Measurements from ENCODE around the gene AHRR. TPM values are rescaled to one million over a fixed set of nuclear protein-coding genes. Genes with fewer than 3 reads are reported as not detected.
A peak's percentile ranks its signal among the peaks of the same experiment; 100 is the strongest.

The AHRR gene
- total RNA-seq, 1 donor: 22.5 TPM

DNA sequence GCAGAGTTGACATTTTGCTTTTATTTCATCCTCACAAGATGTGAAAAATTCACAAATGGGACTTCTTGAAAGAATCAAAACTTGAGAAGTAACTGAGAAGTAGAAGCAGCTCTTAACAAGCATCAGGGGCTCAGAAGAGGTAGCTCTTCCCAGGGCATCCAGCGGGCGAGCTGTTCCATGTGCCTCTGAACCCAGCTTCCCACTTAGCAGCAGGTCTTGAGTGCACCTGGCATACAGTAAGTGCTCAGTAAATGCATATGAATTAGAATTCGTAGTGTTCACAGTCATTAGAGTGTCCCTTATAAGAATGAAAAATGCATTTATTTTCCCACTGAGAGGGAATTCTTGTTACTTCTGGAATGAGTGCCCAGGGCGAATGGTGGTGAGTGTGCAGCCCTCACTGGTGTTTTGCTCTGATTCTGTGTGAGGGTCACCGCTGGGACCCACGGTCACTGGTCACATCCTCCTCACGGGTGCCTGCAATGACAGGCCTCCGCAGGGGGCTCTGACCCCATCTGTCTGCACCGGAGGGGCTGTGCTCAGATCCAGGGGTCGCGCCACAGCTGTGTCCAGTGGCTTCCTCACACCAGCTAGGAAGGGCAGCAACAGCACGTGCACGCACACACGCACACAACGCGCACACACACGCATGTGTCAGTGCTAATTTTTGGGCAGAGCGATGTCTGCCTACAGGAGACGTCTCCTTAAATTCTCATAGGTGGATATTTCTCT is 148.4 kb downstream of the AHRR start:
- H3K4me3 ChIP-seq (ENCODE audit: low read depth, low read length): no peak overlapping the region

DNA sequence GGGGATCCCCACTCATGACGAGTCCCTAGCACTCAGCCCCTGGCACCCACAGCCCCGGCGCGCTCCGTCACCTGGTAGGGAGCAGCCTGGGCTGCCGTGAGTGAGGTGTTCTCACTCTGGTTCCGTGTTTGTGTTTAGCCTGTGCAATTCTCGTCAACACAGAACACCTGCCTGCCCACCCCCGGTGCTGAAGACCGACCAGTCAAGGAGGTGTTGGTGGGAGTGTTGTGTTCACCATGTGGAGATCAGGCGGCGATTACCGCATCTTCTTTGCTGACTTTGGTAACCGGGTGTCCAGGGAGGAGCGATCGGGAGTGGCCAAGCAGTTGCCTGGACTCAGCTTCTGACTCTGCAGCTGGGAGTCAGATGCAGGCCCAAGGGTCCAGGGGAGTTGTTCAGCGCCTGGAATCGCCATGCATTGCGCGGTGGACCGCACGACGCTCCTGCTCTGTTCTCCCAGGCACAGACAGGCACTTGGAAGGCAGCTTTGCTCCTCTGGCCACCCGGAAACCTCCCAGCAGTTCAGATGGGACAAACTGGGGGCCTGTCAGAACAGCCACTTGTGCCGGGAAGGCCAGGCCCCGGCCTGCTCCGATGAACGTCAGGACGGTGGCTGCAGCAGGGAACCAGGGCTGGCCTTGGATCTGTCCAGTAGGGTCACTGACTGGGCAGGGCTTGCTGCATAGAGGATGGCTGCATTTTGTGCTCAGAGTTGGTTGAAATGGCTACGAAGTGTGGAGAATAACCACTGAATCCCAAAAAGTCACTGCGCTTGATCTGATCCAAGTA is 149.6 kb downstream of the AHRR start:
- DNase-seq (ENCODE audit: low read depth): no peak
- TF ChIP-seq, protein P1, sequence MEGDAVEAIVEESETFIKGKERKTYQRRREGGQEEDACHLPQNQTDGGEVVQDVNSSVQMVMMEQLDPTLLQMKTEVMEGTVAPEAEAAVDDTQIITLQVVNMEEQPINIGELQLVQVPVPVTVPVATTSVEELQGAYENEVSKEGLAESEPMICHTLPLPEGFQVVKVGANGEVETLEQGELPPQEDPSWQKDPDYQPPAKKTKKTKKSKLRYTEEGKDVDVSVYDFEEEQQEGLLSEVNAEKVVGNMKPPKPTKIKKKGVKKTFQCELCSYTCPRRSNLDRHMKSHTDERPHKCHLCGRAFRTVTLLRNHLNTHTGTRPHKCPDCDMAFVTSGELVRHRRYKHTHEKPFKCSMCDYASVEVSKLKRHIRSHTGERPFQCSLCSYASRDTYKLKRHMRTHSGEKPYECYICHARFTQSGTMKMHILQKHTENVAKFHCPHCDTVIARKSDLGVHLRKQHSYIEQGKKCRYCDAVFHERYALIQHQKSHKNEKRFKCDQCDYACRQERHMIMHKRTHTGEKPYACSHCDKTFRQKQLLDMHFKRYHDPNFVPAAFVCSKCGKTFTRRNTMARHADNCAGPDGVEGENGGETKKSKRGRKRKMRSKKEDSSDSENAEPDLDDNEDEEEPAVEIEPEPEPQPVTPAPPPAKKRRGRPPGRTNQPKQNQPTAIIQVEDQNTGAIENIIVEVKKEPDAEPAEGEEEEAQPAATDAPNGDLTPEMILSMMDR (IDR thresholded peaks at IDR 0.05; ENCODE audit: insufficient read depth, low read depth, low read length): no peak
- H3K4me3 ChIP-seq (ENCODE audit: low read depth, low read length): no peak overlapping the region

More for the DNA sequence above, 148.4 kb downstream of the AHRR start:
- TF ChIP-seq, protein P1 (IDR thresholded peaks at IDR 0.05; ENCODE audit: insufficient read depth, low read depth, low read length): no peak
- no peak for DNase-seq (ENCODE audit: low read depth)

DNA sequence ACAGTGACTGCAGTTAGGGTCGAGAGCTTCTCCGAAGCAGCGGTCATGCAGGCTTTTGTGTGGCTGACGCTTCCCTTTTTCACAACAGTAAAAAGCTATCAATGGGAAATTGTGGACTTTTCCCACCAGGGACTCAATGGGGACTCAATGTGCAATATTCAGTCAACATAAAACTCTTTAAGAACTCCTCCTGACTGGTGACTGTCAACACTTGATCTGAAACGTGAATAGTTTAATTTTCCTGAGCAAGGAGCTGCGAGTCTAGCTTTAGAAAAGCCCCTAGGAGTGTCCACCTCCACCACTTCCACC is 150.2 kb downstream of the AHRR start:
- H3K4me3 ChIP-seq (ENCODE audit: low read depth, low read length): peak overlapping the region; percentile 75
- TF ChIP-seq, protein P1 (IDR thresholded peaks at IDR 0.05; ENCODE audit: insufficient read depth, low read depth, low read length): no peak
- no peak for DNase-seq (ENCODE audit: low read depth)

DNA sequence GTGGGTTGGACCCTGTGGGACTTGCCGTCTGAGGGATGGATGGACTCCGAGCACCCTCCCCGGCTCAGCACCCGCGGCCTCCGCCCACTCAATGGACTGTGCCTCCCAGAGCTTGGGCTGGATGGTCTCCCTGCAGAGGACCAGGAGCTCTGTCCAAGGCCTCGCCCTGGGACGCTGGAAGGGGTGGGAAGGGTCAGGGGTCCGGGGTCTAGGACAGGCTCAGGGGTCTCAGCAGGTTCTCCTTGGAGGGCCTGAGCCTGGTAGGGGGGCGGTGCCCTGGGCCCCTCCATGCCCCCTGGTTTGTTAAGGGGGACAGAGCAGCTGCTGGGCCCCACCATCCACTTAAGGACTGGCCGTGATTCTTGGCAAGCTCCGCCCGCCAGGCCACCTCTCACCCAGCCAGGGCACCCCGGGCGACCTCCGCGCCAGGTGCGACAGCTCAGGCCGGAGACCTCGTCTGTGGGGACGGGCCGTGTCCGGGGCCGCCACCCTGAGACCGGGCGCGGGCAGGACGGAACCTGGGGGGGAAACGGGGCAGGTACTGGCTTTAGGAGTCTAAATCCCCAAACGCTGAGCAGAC is 150.7 kb downstream of the AHRR start:
- TF ChIP-seq, protein P1 (IDR thresholded peaks at IDR 0.05; ENCODE audit: insufficient read depth, low read depth, low read length): no peak
- peak; percentile 7 for DNase-seq (ENCODE audit: low read depth)
- peak overlapping the region; percentile 75 for H3K4me3 ChIP-seq (ENCODE audit: low read depth, low read length)

DNA sequence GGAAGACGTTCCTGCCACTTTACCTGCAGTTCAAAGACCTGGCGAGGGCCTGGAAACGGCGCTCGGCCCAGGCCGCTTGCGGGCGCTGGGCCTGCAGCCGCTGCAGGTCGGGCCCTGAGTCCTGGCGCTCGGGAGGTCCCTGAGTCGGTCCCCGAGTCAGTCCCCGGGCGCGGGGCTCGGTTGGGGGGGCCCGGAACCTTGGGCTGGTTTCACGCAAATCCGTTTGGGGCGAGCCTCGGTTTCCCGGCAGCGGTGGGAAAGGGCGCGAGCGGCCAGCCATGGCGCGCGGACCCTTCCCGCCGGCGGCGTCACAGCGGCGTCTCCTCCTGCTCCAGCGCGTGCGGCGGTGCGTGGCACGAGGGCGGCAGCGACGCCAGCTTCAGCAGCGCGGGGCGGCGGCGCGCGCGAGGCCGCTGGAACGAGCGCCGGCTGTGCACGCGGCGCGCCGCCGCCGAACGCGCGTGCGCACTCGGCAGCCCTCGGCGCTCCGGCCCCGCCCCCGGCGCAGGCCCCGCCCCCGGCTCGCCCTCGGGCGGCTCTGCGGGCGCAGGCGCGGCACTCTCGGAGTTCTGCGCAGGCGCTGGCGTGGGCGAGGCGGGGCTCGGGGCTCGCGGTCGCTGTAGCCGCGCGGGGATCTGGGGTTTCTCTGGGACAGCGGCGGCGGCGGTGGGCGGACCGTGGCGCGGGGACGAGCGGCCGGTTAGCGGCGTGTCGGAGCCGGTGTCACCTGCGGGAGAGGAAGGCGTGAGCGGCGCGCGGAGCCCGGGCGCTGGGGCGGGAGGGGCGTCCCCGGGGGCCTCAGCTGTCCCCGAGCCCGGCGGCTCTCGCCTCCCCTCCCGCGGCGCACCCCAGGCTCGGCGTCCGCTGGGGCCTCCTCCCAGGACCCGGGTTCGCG is 151.4 kb downstream of the AHRR start:
- TF ChIP-seq, protein P1 (IDR thresholded peaks at IDR 0.05; ENCODE audit: insufficient read depth, low read depth, low read length): no peak
- DNase-seq (ENCODE audit: low read depth): peak; percentile 78
- H3K4me3 ChIP-seq (ENCODE audit: low read depth, low read length): peak overlapping the region; percentile 77

DNA sequence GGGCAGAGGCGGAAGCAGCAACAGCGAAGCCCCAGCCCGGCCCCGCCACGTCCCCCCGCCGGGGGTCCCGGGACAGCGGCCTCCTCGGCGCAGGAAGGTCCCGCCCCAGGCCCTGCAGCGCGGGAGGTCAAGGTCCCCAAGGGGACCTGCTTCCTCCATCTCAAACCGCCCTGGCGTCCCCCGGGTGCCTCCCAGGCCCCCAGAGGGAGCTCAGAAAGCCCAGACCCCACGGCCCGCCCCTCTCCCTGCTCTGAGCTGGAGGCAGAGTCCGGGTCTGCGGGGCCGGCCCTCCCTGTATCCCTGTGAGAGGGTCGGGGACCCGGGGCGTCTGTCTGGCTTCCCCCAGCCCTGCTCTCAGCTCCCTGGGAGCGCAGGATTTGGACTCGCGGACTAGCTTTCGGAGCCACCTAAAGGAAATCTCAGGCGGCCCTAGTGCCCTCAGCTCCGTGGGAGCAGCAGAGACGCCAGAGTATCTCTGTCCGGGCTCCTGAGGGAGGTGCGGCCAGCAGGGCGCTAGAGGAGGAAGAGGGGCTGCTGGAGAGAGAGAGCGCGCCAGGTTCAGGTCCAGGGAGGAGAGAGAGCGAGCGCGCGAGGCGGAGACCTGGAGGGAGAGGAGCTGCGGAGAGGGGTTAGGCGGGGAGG is 152.2 kb downstream of the AHRR start:
- DNase-seq (ENCODE audit: low read depth): peak; percentile 37
- TF ChIP-seq, protein P1 (IDR thresholded peaks at IDR 0.05; ENCODE audit: insufficient read depth, low read depth, low read length): no peak
- peak overlapping the region; percentile 77 for H3K4me3 ChIP-seq (ENCODE audit: low read depth, low read length)

DNA sequence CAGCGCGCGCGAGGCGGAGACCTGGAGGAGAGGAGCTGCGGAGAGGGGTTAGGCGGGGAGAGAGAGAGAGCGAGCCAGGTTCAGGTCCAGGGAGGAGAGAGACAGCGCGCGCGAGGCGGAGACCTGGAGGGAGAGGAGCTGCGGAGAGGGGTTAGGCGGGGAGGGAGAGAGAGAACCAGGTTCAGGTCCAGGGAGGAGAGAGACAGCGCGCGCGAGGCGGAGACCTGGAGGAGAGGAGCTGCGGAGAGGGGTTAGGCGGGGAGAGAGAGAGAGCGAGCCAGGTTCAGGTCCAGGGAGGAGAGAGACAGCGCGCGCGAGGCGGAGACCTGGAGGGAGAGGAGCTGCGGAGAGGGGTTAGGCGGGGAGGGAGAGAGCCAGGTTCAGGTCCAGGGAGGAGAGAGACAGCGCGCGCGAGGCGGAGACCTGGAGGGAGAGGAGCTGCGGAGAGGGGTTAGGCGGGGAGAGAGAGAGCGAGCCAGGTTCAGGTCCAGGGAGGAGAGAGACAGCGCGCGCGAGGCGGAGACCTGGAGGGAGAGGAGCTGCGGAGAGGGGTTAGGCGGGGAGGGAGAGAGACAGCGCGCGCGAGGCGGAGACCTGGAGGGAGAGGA is 152.8 kb downstream of the AHRR start:
- peak; percentile 9 for DNase-seq (ENCODE audit: low read depth)
- H3K4me3 ChIP-seq (ENCODE audit: low read depth, low read length): peak overlapping the region; percentile 77

Data from fibroblast of villous mesenchyme (primary cell).